ENCODE measurements around the gene MAGEA8. TPM values are rescaled to one million over a fixed set of nuclear protein-coding genes. Genes with fewer than 3 reads are reported as not detected.
"Not testable (repeated sequence)": the region's sequence is repeated elsewhere in the genome, so short reads cannot be mapped to it uniquely, and the experiment has no call there.

Gene MAGEA8, protein sequence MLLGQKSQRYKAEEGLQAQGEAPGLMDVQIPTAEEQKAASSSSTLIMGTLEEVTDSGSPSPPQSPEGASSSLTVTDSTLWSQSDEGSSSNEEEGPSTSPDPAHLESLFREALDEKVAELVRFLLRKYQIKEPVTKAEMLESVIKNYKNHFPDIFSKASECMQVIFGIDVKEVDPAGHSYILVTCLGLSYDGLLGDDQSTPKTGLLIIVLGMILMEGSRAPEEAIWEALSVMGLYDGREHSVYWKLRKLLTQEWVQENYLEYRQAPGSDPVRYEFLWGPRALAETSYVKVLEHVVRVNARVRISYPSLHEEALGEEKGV
- not detected for polyA plus RNA-seq (2013, experiment 1 of 2)
- polyA plus RNA-seq (2013, experiment 2 of 2) = not detected

GRCh38 chrX:149881081-149881711, at the start of gene MAGEA8:
MAGEA8 (plus strand) TSS chrX:149881183; CDS start chrX:149884273, 3,090 bp downstream.
- H3K4ac ChIP-seq (ENCODE audit: low read length) = no peak within 1 kb of the TSS
- H3K4me3 ChIP-seq (ENCODE audit: low read length in 2 of 2) = no peak within 1 kb of the TSS

GRCh38 chrX:149831473-149831872, 49.5 kb upstream of the MAGEA8 start:
- Histone ChIP-seq H3K79me1 (ENCODE audit: low read depth, low read length) (no peaks in the 10 kb centered on the region), H3K4ac (ENCODE audit: low read length) (no peak overlapping the region), H3K36me3 (replicated peaks in 1 of 2; ENCODE audit: control insufficient read depth in 2 of 2, insufficient read depth in 2 of 2, low read length in 2 of 2) (no peaks in the 10 kb centered on the region), H2BK120ac (ENCODE audit: low read depth, low read length) (no peak overlapping the region), H2AFZ (ENCODE audit: low read length) (no peak overlapping the region), H3K9me3 (replicated peaks in 1 of 2; ENCODE audit: control insufficient read depth in 2 of 2, insufficient read depth in 1 of 2, low read depth in 1 of 2, low read length in 2 of 2) (no peaks in the 10 kb centered on the region), H3K23ac (ENCODE audit: low read depth, low read length, poor library complexity) (no peak overlapping the region), H2BK5ac (ENCODE audit: low read length) (no peak overlapping the region), H2BK12ac (ENCODE audit: low read length) (no peak overlapping the region), H3K27me3 (ENCODE audit: control insufficient read depth in 3 of 3, insufficient read depth in 3 of 3, low read depth in 1 of 3, low read length in 3 of 3) (no peaks in the 10 kb centered on the region), H4K91ac (ENCODE audit: low read depth, low read length, poor library complexity) (no peak overlapping the region), H3K27ac (replicated peaks; ENCODE audit: low read length) (no peak overlapping the region), H4K8ac (ENCODE audit: low read depth, low read length) (no peak overlapping the region), H2AK5ac (ENCODE audit: low read depth, low read length) (no peak overlapping the region), H3K18ac (ENCODE audit: low read length) (no peak overlapping the region), H3K9ac (ENCODE audit: low read depth, low read length, poor library complexity) (no peak overlapping the region), H3K4me2 (ENCODE audit: insufficient read depth, low read length, poor library complexity, severe bottlenecking) (no peak overlapping the region), H3K4me3 (ENCODE audit: low read length in 2 of 2) (no peak overlapping the region), H3K14ac (ENCODE audit: low read length) (no peak overlapping the region), H2BK15ac (ENCODE audit: low read length) (no peak overlapping the region), H3K4me1 (ENCODE audit: control insufficient read depth in 2 of 2, insufficient read depth in 1 of 2, low read depth in 1 of 2, low read length in 2 of 2) (no peaks in the 10 kb centered on the region)
- DNase-seq (ENCODE audit: low spot score) = no peak
- WGBS, 2 donors (ENCODE audit: extremely low coverage in 2 of 2, insufficient read length in 2 of 2, insufficient replicate concordance in 1 of 2) = no CpG with 5 or more reads among the region's 2 CpGs

More at GRCh38 chrX:149881081-149881711, at the start of gene MAGEA8:
- Histone ChIP-seq H3K9me3 (replicated peaks in 1 of 2; ENCODE audit: control insufficient read depth in 2 of 2, insufficient read depth in 1 of 2, low read depth in 1 of 2, low read length in 2 of 2) (no peaks in the 10 kb centered on the region), H3K36me3 (replicated peaks in 1 of 2; ENCODE audit: control insufficient read depth in 2 of 2, insufficient read depth in 2 of 2, low read length in 2 of 2) (no peaks in the 10 kb centered on the region), H2AK5ac (ENCODE audit: low read depth, low read length) (no peak within 1 kb of the TSS), H2BK5ac (ENCODE audit: low read length) (no peak within 1 kb of the TSS), H3K9ac (ENCODE audit: low read depth, low read length, poor library complexity) (no peak within 1 kb of the TSS), H3K79me1 (ENCODE audit: low read depth, low read length) (no peaks in the 10 kb centered on the region), H3K18ac (ENCODE audit: low read length) (no peak within 1 kb of the TSS), H3K14ac (ENCODE audit: low read length) (no peak within 1 kb of the TSS), H4K8ac (ENCODE audit: low read depth, low read length) (no peak within 1 kb of the TSS), H3K4me1 (ENCODE audit: control insufficient read depth in 2 of 2, insufficient read depth in 1 of 2, low read depth in 1 of 2, low read length in 2 of 2) (no peaks in the 10 kb centered on the region), H2BK15ac (ENCODE audit: low read length) (no peak within 1 kb of the TSS), H3K27me3 (ENCODE audit: control insufficient read depth in 3 of 3, insufficient read depth in 3 of 3, low read depth in 1 of 3, low read length in 3 of 3) (peaks cover 0 to 10% (median 0%) of the 10 kb centered on the region in 3 experiments), H3K23ac (ENCODE audit: low read depth, low read length, poor library complexity) (no peak within 1 kb of the TSS), H2BK12ac (ENCODE audit: low read length) (no peak within 1 kb of the TSS), H4K91ac (ENCODE audit: low read depth, low read length, poor library complexity) (no peak within 1 kb of the TSS), H2AFZ (ENCODE audit: low read length) (no peak within 1 kb of the TSS), H3K4me2 (ENCODE audit: insufficient read depth, low read length, poor library complexity, severe bottlenecking) (no peak within 1 kb of the TSS), H3K27ac (replicated peaks; ENCODE audit: low read length) (no peak within 1 kb of the TSS), H2BK120ac (ENCODE audit: low read depth, low read length) (no peak within 1 kb of the TSS)
- DNase-seq (ENCODE audit: low spot score) = no peak
- no CpG with 5 or more reads among the region's 33 CpGs for WGBS, 2 donors (ENCODE audit: extremely low coverage in 2 of 2, insufficient read length in 2 of 2, insufficient replicate concordance in 1 of 2)

DNA sequence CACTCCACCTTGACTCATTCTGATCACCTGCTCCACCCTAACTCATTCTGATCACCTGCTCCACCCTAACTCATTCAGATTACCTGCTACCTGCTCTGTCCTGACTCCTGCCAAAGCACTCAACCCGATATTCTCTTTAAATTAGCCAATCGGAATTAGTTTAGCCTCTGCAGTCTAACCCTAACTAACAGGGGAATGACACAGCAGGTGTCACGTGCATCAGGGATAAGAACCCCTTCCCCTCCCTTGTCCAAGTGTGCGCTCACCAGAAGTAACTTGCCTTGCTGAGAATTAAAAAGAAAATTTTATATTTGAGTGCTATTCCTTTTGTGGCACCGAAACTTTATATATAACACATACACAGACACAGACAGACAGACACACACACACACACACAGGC, 44.3 kb upstream of the MAGEA8 start:
- not testable (repeated sequence) for H3K27me3 ChIP-seq (ENCODE audit: control insufficient read depth in 3 of 3, insufficient read depth in 3 of 3, low read depth in 1 of 3, low read length in 3 of 3); H4K8ac ChIP-seq (ENCODE audit: low read depth, low read length); H3K36me3 ChIP-seq (replicated peaks in 1 of 2; ENCODE audit: control insufficient read depth in 2 of 2, insufficient read depth in 2 of 2, low read length in 2 of 2); H3K14ac ChIP-seq (ENCODE audit: low read length); H3K4me3 ChIP-seq (ENCODE audit: low read length in 2 of 2); H2AK5ac ChIP-seq (ENCODE audit: low read depth, low read length); H3K9me3 ChIP-seq (replicated peaks in 1 of 2; ENCODE audit: control insufficient read depth in 2 of 2, insufficient read depth in 1 of 2, low read depth in 1 of 2, low read length in 2 of 2); H3K27ac ChIP-seq (replicated peaks; ENCODE audit: low read length); H2BK5ac ChIP-seq (ENCODE audit: low read length); H2AFZ ChIP-seq (ENCODE audit: low read length); H4K91ac ChIP-seq (ENCODE audit: low read depth, low read length, poor library complexity); H3K18ac ChIP-seq (ENCODE audit: low read length); H3K79me1 ChIP-seq (ENCODE audit: low read depth, low read length); DNase-seq (ENCODE audit: low spot score); H3K23ac ChIP-seq (ENCODE audit: low read depth, low read length, poor library complexity); H3K9ac ChIP-seq (ENCODE audit: low read depth, low read length, poor library complexity); H2BK12ac ChIP-seq (ENCODE audit: low read length); H3K4me2 ChIP-seq (ENCODE audit: insufficient read depth, low read length, poor library complexity, severe bottlenecking); H2BK15ac ChIP-seq (ENCODE audit: low read length); H3K4me1 ChIP-seq (ENCODE audit: control insufficient read depth in 2 of 2, insufficient read depth in 1 of 2, low read depth in 1 of 2, low read length in 2 of 2); H3K4ac ChIP-seq (ENCODE audit: low read length); H2BK120ac ChIP-seq (ENCODE audit: low read depth, low read length)
- no CpG with 5 or more reads among the region's 5 CpGs for WGBS, 2 donors (ENCODE audit: extremely low coverage in 2 of 2, insufficient read length in 2 of 2, insufficient replicate concordance in 1 of 2)

GRCh38 chrX:149837167-149837566, 43.8 kb upstream of the MAGEA8 start:
- Histone ChIP-seq H3K14ac (ENCODE audit: low read length) (no peak overlapping the region), H3K9ac (ENCODE audit: low read depth, low read length, poor library complexity) (no peak overlapping the region), H2AK5ac (ENCODE audit: low read depth, low read length) (no peak overlapping the region), H2AFZ (ENCODE audit: low read length) (no peak overlapping the region), H3K27ac (replicated peaks; ENCODE audit: low read length) (no peak overlapping the region), H3K9me3 (replicated peaks in 1 of 2; ENCODE audit: control insufficient read depth in 2 of 2, insufficient read depth in 1 of 2, low read depth in 1 of 2, low read length in 2 of 2) (no peaks in the 10 kb centered on the region), H3K18ac (ENCODE audit: low read length) (no peak overlapping the region), H3K27me3 (ENCODE audit: control insufficient read depth in 3 of 3, insufficient read depth in 3 of 3, low read depth in 1 of 3, low read length in 3 of 3) (peaks cover 0 to 5% (median 0%) of the 10 kb centered on the region in 3 experiments), H2BK15ac (ENCODE audit: low read length) (no peak overlapping the region), H3K4me1 (ENCODE audit: control insufficient read depth in 2 of 2, insufficient read depth in 1 of 2, low read depth in 1 of 2, low read length in 2 of 2) (no peaks in the 10 kb centered on the region), H3K36me3 (replicated peaks in 1 of 2; ENCODE audit: control insufficient read depth in 2 of 2, insufficient read depth in 2 of 2, low read length in 2 of 2) (no peaks in the 10 kb centered on the region), H3K4me2 (ENCODE audit: insufficient read depth, low read length, poor library complexity, severe bottlenecking) (no peak overlapping the region), H2BK120ac (ENCODE audit: low read depth, low read length) (no peak overlapping the region), H3K79me1 (ENCODE audit: low read depth, low read length) (peaks cover 2% of the 10 kb centered on the region), H2BK12ac (ENCODE audit: low read length) (no peak overlapping the region), H4K8ac (ENCODE audit: low read depth, low read length) (no peak overlapping the region), H4K91ac (ENCODE audit: low read depth, low read length, poor library complexity) (no peak overlapping the region), H3K23ac (ENCODE audit: low read depth, low read length, poor library complexity) (no peak overlapping the region), H2BK5ac (ENCODE audit: low read length) (no peak overlapping the region), H3K4me3 (ENCODE audit: low read length in 2 of 2) (no peak overlapping the region), H3K4ac (ENCODE audit: low read length) (no peak overlapping the region)
- no peak for DNase-seq (ENCODE audit: low spot score)
